HL-60/S4 (cell line): ENCODE results near the gene TCF7.

Experiments
- in situ Hi-C: fragments of 300-500 bp; cut with MboI; formaldehyde crosslinking; loops from 2 replicates; pipeline ENCODE4 v1.14.3; 2022; ENCODE audit warnings: low sequenced_read_pairs

TCF7 gene

DNA sequence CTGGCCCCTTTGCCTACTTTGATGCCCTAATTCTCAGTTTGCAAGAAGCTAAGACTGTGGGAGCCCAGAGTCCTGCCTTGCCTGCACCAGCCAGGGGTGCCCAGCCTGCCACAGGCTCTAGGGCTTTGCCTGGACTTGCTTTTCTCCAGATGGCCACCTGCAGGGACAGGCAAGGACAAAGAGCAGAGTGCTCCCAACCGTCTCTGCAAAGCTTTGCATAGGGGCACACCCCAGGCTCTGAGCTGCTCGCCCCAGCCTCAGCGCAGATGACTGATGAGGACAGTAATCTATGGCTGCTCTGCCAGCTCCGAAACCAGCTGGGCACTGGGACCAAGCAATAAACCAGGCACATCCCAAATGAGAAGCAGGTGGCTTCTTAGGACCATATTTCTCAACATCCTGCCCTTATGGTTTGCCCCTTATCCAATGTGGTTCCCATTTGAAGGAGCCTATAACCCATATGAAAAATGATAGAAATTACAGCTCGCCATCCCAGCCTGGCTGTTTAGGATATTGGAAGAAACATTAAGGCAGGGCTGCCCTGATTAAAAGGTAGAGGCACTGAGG is 25.4 kb upstream of the TCF7 start:
- in situ Hi-C loops = no loop called here

DNA sequence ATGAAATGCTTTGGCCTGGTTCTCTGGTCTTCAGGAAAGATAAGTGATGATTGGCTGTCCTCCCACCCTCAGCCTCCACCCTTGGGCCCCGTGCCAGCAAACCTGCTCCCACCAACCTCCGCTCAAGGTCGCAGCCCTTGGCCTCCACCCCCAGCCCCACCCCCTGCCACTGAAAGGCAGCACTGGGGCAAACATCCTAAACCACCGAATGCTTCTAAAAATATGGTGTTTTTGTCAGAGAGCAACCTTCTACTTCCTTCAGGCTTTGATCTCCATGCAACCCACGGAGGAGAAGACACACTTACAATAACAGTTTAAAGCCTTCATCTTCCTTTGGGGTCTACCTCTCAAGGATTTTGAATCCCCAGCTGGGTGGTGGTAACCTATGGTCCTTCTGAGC is 24.0 kb upstream of the TCF7 start:
- in situ Hi-C loops = no loop called here

DNA sequence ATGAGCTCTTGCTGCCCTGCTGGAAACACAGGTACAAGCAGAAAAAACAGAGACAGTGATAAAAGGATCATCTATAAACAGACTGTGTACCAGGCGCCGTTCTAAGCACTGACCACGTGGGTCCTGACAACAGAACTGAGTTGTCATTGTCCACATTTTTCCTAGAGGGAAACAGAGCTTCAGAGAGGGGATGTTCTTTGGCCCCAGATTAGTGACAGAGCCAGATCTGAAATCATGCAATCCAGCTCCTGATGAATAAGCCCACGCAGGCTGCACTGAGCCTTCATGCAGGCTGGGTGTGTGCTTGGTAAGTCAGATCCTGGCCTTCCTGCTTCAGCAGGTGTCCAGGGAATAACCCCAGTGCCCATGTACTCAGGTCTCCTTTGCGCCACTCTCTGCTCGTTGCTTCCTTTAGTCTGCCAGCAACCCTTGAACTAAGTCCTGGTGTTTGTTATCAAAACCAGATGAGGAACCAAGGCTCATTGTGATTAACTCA is 22.8 kb upstream of the TCF7 start:
- in situ Hi-C loops = no loop called here

DNA sequence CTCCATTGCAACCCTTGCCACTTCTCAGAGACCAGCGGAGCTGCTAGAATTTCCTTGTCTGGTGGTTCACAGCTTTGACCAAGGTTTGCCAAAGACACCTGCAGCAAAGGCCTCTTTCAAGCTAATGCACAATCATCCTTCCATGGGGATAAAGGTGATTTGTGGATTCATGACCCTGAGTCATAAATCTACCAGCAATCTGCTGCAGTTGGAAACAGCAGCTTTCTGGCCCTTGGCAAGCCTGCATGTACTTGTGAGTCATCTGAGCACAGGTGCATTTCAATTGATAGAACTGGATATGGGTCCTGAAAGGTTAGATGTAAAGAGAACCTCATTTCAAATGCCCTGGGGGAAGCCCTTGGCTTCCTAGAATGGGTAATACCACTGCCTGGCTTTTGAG is 21.6 kb upstream of the TCF7 start:
- in situ Hi-C loops = no loop called here

DNA sequence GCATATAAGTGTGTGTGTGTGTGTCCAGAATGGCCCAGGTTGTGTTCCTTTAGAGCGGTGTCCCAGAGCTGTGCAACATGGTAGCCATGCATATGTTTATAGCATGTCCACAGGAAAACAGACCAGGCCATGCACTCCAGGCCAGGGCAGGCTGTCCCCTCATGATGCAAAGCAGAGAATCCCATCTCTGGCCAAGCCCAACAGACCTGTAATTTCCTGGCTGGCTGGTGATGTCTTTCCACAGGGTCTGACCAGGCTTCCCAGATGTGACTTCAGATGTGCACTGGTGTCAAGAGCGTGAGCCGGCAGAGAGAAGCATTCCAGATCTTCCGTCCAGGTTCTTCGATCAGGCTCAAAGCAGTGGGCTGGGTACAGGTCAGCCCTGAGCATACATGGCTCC is 21.1 kb upstream of the TCF7 start:
- in situ Hi-C loops = no loop called here

DNA sequence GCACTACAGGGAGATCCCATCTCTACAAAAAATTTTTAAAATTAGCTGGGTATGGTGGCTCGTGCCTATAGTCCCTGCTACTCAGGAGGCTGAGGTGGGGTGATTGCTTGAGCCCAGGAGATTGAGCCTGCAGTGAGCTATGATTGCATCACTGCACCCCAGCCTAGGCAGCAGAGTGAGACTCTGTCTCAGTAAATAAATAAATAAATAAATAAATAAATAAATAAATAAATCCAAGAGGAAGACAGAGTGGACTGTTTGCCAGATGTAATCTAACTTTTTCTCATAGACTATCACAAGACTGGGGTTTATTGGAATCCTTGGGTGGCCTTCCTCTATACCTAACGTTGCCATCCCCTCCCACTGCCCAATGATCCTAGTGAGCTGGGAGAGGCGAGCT is 19.2 kb upstream of the TCF7 start:
- in situ Hi-C loops = no loop called here

DNA sequence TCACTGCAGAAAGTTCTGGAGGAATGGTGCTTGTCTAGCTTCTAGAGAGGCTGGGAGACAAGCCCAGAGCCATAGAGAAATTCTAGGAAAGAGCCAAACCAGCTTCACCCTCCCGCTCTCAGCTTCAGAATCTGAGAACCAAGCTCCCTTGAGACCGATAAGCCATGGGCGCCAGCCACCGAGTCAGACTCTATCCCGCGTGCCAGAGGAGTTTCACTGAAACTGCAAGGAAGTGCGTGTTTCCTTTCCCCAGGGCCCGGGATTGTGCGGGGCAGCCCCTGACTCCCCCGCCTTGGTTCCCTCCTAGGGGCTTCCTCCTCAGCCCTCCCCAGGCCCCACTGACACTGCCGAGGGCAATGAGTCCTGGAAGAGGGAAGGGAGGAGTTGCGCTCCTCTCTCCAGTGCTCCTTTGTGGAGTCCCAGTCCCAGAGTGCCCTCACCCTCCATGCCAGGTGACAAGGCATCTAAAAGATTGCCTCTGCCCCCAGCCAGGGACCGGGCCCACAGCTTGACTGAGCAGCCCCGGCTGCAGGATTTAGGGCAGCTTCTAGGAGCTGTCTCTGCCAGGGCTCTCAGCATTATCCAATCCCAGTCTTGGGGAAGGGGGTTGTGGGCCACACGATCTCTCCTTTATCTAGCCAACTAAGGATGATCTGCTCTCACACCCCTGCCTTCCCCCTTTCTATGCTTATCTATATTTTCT is 18.4 kb upstream of the TCF7 start:
- in situ Hi-C loops = no loop called here

DNA sequence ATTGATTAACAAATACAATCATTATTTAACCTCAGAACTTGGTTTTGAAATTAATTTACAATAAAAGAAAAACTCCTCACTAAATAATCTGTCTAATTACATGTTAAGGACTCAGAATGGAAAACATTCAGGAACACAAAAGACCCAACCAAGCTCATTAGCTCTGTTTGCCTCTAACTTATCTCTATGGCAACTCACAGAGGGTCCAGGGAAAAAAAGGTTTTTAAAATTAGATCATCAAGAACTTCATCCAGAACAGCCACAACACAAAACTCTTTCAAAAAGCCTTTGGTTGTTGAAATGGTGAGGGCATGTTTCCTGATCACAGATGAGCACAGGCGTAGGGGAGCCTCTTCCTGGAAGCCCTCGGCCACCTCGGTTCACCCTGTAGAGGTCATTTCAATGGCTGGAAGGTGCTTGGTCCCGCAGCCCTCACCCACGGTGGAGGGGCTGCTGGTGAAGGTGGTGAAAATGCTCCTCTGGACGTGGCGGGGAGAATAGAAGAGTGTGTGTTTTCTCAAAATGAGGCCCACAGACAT is 17.2 kb upstream of the TCF7 start:
- in situ Hi-C loops = no loop called here

DNA sequence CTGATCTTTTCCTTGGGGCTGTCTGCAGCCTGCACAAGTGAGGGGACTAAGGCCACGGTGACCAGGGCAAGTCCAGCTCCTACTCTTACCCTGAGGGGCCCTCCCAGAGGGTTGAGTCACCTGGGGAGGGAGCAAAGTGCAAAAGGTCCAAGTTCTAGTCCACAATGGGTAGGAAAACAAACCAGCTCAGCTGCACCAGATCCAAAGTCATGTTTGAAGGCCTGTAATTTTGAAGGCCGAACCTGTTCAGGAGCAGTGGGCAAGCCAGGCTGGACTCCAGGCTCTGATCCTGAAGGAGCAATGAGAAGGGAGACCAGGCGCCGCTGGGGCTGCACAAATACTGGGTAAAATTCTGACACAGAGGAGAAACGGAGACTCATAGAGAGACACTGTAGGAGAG is 15.8 kb upstream of the TCF7 start:
- in situ Hi-C loops = no loop called here

DNA sequence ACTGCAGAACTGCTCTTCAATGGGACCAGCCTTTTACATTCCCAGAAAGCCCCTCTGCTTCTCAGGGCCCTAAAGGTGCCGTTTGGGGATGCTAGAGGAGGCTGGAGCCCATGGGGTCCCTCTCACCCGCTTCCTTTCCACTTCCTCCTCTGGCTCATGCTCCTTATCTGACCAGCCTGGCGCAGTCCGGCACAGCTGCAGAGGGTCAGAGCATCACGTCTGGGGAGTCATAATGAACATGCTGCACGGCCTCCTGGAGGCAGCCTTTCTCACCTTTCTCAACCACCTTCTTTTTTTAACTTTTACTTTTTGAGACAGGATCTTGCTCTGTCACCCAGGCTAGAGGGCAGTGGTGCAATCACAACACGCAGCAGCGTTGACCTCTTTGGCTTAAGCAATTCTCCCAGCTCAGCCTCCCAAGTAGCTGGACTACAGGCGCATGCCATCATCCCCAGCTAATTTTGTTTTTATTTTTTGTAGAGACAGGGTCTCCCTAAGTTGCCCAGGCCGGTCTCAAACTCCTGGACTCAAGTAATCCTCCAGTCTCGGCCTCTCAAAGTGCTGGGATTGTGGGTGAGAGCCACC is 15.1 kb upstream of the TCF7 start:
- in situ Hi-C loops = no loop called here

DNA sequence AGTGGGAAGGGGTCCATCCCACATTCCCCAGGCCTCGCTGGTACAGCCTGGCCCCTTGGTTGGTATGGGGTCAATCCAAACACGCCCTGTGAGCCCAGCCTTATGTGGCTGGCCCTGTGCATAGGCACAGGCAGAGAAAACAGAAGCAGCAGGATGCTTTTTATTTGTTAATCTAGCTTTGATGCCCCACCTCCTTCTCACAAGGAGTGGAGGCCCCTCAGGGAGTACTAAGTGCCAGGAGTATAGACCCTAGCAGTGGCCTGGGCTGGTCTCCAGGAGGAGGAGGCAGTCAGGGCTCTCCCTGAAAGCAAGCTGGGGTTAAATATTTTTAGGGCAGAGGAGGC is 14.6 kb upstream of the TCF7 start:
- in situ Hi-C loops = no loop called here

DNA sequence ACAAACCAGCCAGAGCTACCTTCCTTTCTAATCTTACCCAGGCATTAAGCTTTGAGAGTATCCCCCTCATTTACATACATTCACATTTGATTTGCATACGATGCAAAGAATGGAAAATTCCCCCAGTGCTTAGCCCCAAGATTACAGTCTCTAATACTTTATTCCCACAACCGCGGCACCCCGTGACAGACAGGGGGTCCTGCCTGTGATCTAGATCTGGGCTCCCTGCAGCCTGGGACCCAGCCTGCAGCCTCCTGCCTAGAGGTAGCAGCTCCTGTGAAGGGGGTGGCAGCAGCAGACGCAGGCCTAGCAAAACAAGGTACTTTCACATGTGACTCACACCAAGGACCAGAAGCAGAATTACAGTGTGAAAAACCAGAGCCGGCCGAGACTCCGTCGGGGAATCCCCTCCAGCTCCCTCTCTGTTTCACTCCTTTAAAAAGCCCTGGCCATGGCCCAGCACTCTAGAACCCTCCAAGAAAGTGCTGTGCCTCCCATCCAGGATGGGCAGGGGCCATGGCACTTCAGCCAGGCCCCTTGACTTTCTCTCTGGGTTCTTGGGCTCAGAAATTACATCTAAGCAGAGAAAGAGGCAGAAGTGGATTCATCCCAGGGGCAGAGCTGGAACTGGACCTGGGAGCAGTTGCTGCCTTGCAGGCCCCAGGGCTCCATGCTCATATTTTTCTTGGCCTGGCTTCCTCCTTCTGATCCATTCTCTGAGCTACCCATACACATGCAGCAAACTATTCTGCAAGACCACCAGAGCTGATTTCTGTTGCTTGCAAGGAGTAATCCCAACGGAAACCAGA is 14.0 kb upstream of the TCF7 start:
- in situ Hi-C loops = no loop called here

DNA sequence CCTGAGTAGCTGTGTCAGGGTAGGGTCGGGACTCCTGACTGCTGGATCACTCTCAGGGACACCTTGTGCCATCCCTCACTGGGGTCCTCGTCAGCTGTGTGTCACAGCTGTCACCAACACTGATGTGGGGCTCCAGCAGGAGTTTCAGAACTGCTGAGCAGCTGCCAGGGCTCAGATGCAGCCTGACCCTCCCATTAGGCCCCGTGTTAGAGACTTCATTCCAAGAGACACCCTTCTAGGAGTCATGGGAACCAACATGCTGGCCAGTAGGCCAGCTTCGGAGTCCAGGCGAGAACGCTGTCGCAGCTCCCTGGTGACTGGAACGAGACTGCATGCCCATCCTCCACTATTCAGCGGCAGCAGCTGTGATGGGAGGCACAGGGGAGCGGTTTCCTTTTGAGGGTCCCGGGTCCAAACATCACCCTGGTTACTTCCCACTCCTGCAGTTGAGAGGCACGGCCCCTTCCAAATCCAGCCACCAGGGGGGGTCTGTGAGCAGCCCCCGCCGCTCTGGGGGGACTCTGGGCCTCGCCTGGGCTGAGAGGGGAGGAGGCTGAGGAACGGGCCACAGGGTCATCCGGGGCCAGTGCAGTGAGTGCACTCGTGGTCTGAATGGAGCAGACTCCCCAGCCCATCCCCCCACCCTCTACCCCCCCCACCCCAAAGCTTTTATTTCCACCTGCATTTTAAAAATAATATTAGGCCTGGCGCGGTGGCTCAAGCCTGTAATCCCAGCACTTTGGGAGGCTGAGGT is 12.6 kb upstream of the TCF7 start:
- in situ Hi-C loops = no loop called here

DNA sequence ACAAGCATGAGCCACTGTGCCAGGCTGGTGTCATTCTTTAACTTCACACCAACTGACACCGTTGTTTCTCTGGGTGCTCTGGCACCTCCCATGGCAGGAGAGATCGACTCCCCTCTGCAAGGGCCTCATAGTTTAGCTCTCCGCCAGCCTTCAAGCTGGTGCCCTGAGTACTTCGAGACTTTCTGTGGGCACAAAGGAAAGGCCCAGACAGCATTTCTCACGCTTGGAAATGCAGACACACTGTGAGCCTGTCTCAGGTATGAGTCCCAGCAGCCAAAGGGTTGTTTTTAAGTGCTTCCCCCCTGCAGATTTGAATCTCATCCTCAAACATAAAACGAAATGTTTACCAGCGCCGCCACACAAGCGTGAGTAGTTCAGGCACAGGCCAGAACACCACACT is 11.1 kb upstream of the TCF7 start:
- in situ Hi-C loops = no loop called here

DNA sequence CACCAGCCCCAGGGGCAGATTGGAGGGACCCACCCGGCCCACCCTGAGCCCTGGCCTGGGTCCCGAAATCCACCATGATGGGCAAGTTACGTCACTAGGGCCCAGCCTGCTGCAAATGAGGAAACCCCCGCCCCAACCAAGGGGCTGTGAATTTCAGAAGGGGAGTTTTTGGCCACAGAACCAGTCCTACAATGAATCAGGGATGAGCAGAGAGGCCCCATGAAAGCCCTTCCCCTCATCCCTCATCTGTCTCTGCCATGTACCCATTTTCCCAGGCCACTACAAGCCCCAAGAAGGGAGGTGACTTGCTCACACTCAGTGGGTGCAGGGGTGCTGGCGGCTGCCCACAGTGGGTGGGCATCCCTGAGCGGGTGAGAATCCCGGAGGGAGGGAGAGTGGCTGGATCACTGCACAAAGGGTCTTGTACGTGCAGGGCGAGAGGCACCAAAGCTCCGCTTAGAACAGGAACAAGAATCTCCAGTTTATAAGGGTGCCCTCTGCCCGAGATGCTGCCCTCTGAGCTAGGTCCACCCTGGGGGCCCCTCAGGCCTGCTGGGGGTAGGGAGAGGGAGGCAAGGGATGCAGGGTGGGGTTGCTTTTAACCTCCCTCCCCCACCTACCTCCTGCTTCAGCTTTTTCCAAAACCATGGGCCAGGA is 10.4 kb upstream of the TCF7 start:
- in situ Hi-C loops = no loop called here

DNA sequence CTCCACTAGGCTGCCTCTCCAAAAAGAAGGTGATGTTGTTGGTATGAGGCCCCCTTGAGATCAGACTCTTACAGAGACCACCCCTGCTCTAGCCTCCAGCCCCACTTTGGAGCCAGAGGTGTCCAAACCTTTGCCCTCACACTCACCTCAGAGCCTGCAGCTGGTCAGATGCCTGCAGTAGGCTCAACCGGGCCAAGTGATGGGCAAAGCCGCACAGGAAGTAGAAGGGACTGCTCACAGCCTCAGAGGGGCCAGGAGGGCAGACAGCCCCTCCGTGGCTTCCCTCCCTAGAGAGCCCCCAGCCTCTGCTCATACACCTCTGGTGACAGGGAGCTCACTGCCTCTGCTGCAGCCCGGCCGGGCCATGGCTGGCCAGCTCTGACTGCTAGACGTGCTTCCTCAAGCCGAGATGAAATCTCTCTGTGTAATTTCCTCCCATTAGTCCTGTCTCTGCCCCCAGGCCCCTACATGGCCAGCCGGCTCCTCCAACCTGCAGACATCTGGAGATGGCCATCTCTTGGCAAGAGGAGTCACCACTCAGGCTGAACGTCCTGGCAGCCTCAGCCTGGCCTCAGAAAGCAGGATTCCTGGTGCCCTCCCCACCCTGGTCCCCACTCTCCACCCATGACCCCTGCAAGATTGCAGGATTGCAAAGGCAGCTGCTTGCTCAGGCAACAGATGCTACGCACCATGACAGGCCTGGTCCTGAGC is 7.3 kb upstream of the TCF7 start:
- in situ Hi-C loops = no loop called here

DNA sequence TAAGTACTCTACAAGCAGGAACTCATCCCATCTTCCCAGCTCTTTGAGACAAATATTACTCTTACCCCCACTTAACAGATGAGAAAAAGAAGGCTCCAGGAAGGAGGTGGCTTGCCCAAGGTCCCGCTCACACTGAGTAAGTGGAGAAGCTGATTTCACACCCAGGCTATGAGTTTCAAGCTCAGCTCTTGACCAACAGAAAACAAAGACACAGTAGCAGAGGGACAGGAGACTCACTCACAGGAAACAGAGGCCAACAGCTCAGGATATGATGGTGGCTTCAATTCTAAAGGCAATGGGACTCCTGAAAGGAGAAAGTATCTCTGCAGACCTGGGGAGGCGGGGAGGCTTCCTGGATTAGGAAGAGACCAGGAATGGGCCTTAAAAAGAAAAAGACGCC is 6.7 kb upstream of the TCF7 start:
- in situ Hi-C loops = no loop called here

DNA sequence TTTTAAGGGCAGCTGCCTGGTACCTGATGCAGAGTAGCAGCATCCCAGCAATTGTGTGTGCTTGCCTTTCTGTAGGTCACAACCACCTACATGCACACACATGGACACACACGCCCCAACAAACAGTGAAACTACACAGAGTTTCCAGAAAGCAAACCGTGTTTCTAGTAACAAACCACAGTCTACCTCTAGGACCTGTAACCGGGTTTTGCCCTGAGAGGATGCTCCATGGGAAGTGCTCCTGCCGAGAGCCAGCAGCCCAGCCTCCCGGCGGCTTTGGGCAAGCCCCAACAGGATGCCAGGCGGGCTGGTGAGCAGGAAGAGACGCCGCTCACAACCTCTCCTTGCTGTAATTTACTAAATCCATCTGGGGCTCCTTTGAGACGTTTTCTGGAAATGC is 4.1 kb upstream of the TCF7 start:
- in situ Hi-C loops = no loop called here

DNA sequence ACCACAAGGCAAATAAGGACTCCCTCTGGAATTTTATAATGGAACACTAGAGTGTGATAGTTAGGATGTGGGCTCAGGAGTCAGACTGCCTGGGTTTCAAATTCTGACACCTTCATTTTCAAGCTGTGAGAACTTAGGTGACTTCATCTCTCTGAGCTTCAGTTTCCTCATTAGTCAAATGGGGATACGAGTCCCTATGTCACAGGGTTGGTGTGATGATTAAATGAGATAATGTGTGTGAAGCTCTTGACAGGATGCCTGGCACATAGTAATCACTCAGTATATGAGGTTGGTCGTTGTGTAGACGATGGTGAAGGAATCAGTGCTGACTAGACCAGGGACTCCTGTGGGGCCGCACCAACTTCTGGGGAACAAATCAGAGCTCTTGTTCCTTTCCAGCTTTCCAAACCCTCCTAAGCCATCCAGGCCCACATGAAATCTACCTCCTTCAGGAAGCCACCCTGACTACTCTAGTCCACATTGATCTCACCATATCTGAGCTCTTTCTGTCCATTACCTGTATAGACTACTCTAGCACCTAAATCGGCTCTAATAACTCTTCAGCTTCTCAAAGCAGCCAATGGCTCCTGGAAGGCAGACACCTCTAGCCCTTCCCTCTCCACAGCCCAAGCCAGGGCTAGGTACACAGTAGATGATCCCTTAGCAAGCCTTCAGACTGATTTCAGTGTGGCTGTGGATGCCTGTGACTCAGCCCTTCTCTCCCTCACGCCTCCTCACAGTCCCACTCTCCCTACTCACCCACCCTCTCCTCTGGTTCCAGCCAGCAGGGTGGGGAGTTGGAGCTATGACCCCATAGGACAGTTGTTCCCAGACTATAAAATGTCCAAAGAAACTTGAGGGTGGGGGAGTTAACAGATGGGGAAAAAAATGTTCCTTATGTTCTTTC is 2.5 kb upstream of the TCF7 start:
- in situ Hi-C loops = no loop called here
